Peyer's patch (tissue), 4 donors: ENCODE measurements around the gene FCER1A.

Source experiments
- POLR2A ChIP-seq, 2 donors: fragments of 450-650 bp; IDR thresholded peaks; one replicate each; pipeline ENCODE4 v1.5.1; 2017; ENCODE audit warnings: antibody characterized with exemption in 2 of 2, mild to moderate bottlenecking in 2 of 2, moderate library complexity in 2 of 2
- TF ChIP-seq, protein P1 (sequence below), 6 experiments: fragments of 450-650 bp in 4 of 6; fragments of 200-600 bp in 2 of 6; sonication (generic) in 1 of 6; IDR thresholded peaks; one replicate each; pipeline ENCODE4 v1.5.1; 2017 to 2019; ENCODE audit warnings: antibody characterized with exemption in 6 of 6, mild to moderate bottlenecking in 3 of 6, moderate library complexity in 1 of 6

DNA sequence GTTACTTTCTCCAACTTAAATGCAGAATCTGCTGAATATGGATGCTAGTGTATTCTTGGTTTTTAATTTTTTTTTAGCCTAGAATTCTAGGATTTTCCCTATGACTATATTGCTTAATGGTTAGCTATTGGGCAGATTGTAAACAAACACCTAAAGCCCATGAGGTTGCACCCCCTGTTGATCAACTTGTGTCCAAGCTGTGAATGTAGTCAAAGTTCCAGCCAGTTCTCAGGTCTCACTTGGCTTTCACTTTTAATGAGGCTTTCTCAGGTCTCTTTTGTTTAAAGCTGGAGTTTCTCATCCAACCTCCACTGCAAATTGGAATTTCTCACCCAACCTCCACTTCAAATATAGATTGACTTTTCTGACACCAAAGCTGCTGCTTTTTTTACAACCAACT is 35.9 kb downstream of the FCER1A start:
- no peak for TF ChIP-seq POLR2A (IDR thresholded peaks at IDR 0.05)
- TF ChIP-seq, protein P1, sequence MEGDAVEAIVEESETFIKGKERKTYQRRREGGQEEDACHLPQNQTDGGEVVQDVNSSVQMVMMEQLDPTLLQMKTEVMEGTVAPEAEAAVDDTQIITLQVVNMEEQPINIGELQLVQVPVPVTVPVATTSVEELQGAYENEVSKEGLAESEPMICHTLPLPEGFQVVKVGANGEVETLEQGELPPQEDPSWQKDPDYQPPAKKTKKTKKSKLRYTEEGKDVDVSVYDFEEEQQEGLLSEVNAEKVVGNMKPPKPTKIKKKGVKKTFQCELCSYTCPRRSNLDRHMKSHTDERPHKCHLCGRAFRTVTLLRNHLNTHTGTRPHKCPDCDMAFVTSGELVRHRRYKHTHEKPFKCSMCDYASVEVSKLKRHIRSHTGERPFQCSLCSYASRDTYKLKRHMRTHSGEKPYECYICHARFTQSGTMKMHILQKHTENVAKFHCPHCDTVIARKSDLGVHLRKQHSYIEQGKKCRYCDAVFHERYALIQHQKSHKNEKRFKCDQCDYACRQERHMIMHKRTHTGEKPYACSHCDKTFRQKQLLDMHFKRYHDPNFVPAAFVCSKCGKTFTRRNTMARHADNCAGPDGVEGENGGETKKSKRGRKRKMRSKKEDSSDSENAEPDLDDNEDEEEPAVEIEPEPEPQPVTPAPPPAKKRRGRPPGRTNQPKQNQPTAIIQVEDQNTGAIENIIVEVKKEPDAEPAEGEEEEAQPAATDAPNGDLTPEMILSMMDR (IDR thresholded peaks at IDR 0.05) = no peak
